HL-60 (cell line): ENCODE data around the gene OR2F2.

Source experiments
- DNase-seq, 2 experiments: peaks; one replicate each; pipeline ENCODE4 v3.0.0-alpha.2; 2010 to 2020; ENCODE audit warnings: low read depth in 1 of 2, low spot score in 1 of 2
- H3K27ac ChIP-seq: fragments of 250-450 bp; sonication (Bioruptor Pico); replicated peaks from 2 replicates; pipeline ENCODE4 v1.5.1; 2020; ENCODE audit warnings: mild to moderate bottlenecking, moderate library complexity
- H3K27me3 ChIP-seq: fragments of 250-450 bp; sonication (Bioruptor Pico); 2 replicates; pipeline ENCODE4 v1.5.1; 2021; ENCODE audit warnings: mild to moderate bottlenecking, moderate library complexity; ENCODE audit not compliant: insufficient read depth, poor library complexity, severe bottlenecking
- H3K4me3 ChIP-seq: replicated peaks from 2 replicates; pipeline ENCODE4 v1.5.1; 2011; ENCODE audit warnings: mild to moderate bottlenecking, control low read depth, low read length; ENCODE audit not compliant: insufficient read depth
- GABPA ChIP-seq: IDR thresholded peaks from 2 replicates; pipeline ENCODE4 v1.6.1; 2012; ENCODE audit warnings: low read depth
- POLR2AphosphoS5 ChIP-seq: IDR thresholded peaks from 2 replicates; pipeline ENCODE4 v1.6.1; 2012; ENCODE audit warnings: low read depth
- REST ChIP-seq: IDR thresholded peaks from 2 replicates; pipeline ENCODE4 v1.6.1; 2012; ENCODE audit warnings: low read depth; ENCODE audit not compliant: insufficient replicate concordance
- SPI1 ChIP-seq: IDR thresholded peaks from 2 replicates; pipeline ENCODE4 v1.6.1; 2012; ENCODE audit warnings: low read depth, mild to moderate bottlenecking, borderline replicate concordance
- TF ChIP-seq, protein P1 (sequence below): IDR thresholded peaks from one replicate; pipeline ENCODE4 v1.5.1; 2011; ENCODE audit warnings: low read length, control low read depth, inconsistent platforms; ENCODE audit not compliant: insufficient read depth

The OR2F2 gene

DNA sequence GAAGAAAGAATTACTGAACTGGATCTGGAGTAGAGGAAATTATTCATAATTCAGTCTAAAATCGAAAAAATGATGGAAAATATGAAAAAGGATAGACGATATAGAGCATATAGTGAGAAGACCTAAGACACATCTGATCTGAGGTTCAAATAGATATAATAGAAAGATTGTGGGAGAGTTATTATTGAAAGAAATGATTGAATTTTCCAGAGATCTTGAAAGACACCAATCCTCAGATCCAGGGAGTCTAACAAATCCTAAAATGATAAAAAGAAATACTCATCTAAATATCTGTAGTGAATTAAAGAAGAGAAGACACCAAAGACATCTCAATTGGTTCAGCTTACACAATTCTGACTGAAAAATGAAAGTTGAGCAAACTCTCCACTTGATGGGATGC lies 46.0 kb upstream of the OR2F2 start:
- H3K4me3 ChIP-seq = no peak overlapping the region
- no peaks in the 10 kb centered on the region for H3K27me3 ChIP-seq
- H3K27ac ChIP-seq = no peak overlapping the region
- TF ChIP-seq SPI1 (no peak), GABPA (no peak), POLR2AphosphoS5 (no peak), REST (no peak)
- TF ChIP-seq, protein P1, sequence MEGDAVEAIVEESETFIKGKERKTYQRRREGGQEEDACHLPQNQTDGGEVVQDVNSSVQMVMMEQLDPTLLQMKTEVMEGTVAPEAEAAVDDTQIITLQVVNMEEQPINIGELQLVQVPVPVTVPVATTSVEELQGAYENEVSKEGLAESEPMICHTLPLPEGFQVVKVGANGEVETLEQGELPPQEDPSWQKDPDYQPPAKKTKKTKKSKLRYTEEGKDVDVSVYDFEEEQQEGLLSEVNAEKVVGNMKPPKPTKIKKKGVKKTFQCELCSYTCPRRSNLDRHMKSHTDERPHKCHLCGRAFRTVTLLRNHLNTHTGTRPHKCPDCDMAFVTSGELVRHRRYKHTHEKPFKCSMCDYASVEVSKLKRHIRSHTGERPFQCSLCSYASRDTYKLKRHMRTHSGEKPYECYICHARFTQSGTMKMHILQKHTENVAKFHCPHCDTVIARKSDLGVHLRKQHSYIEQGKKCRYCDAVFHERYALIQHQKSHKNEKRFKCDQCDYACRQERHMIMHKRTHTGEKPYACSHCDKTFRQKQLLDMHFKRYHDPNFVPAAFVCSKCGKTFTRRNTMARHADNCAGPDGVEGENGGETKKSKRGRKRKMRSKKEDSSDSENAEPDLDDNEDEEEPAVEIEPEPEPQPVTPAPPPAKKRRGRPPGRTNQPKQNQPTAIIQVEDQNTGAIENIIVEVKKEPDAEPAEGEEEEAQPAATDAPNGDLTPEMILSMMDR = no peak
- no peak for DNase-seq

DNA sequence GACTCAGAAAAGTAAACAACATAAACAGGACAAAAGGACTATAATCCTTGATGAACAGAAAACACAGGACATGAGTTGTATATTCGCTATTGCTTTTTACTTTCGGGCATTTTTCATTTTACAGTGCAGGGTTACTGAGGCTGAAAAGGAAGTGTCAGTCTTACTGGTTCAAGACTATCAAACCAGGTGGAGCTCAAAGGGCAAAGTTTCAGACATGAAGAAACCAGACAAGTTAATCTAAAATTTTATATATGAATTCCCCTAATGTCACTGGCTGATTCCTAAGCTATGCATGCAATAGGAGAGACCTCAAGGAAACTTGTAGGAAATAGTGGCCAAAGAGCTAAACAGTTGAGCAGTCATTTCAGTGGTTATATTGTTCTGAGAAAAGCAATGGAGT lies 44.5 kb upstream of the OR2F2 start:
- H3K27ac ChIP-seq = no peak overlapping the region
- H3K27me3 ChIP-seq = no peaks in the 10 kb centered on the region
- DNase-seq = no peak
- TF ChIP-seq POLR2AphosphoS5 = no peak
- no peak for TF ChIP-seq GABPA
- TF ChIP-seq SPI1 = no peak
- TF ChIP-seq, protein P1 = no peak
- TF ChIP-seq REST = no peak
- H3K4me3 ChIP-seq = no peak overlapping the region

DNA sequence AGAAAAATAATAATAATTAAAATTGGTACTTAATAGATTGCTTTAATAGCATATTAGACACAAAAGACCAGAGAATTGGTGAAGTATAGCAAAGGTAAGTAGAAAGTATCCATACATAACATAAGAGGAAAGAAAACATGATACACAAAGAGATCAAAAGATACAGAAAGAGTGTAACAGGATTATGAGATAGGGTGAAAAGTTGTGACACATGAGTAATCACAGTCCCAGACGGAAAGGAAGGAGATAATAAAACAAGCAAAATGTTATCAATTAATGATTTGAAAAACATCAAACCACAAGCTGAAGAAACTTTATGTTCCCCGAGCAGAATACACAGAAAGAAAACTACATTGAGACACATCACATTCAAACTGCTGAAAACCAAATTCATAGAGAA lies 43.6 kb upstream of the OR2F2 start:
- no peak for DNase-seq
- Histone ChIP-seq H3K4me3 (no peak overlapping the region), H3K27me3 (no peaks in the 10 kb centered on the region), H3K27ac (no peak overlapping the region)
- TF ChIP-seq REST = no peak
- TF ChIP-seq GABPA = no peak
- no peak for TF ChIP-seq POLR2AphosphoS5
- TF ChIP-seq, protein P1 = no peak
- no peak for TF ChIP-seq SPI1
